ENCODE measurements around the gene PRUNE1.
A peak's percentile ranks its signal among the peaks of the same experiment; 100 is the strongest.

Gene PRUNE1

DNA sequence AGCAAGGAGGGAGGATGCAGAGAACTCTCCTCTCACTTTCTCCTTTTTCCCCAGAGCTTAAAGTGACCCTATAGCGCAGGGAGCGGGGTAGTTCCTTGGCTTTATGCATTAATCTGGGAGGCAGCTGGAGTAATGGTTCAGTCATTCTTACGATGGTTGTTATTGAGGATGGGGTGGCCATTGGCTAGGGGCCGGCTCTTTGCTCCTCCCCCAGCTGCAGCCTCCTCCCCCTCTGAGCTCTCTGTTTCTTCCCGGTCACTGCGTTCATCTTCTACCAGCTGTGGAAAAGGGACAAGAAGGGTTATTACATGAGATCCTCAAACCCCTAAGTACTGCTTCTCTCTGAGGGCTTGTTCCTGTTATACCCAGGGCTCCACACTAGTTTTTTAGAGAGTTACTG lies 42.2 kb upstream of the PRUNE1 start:
- no peaks in the 10 kb centered on the region for H3K27me3 ChIP-seq (ENCODE audit: insufficient read depth, insufficient read length)
- no peaks in the 10 kb centered on the region for H3K9me3 ChIP-seq (ENCODE audit: insufficient read depth, low read length)
- H3K9ac ChIP-seq (ENCODE audit: insufficient read length, low read depth), result no peak overlapping the region
- peaks cover 94% of the 10 kb centered on the region for H3K36me3 ChIP-seq (ENCODE audit: insufficient read depth, insufficient read length, low read length)
- H3K4me1 ChIP-seq (ENCODE audit: insufficient read depth, insufficient read length), result peaks cover 4% of the 10 kb centered on the region
- DNase-seq (ENCODE audit: low read depth, low spot score), result no peak
- no peak overlapping the region for H3K4me3 ChIP-seq (ENCODE audit: insufficient read length, low read depth)
- TF ChIP-seq ZNF274 (IDR thresholded peaks at IDR 0.05; ENCODE audit: low read depth, low read length) (no peak), YY1 (IDR thresholded peaks at IDR 0.05; ENCODE audit: insufficient read depth, insufficient read length) (no peak), SUZ12 (IDR thresholded peaks at IDR 0.05; ENCODE audit: extremely low read depth, insufficient read depth, insufficient read length) (no peak)

GRCh38 chr1:150967936-150968335 lies 40.3 kb upstream of the PRUNE1 start:
- Histone ChIP-seq H3K9me3 (ENCODE audit: insufficient read depth, low read length) (no peaks in the 10 kb centered on the region), H3K36me3 (ENCODE audit: insufficient read depth, insufficient read length, low read length) (peaks cover 79% of the 10 kb centered on the region)
- DNase-seq (ENCODE audit: low read depth, low spot score), result no peak

GRCh38 chr1:150968491-150968890 lies 39.8 kb upstream of the PRUNE1 start:
- Histone ChIP-seq H3K4me3 (ENCODE audit: insufficient read length, low read depth) (no peak overlapping the region), H3K4me1 (ENCODE audit: insufficient read depth, insufficient read length) (peaks cover 25% of the 10 kb centered on the region), H3K9ac (ENCODE audit: insufficient read length, low read depth) (no peak overlapping the region), H3K9me3 (ENCODE audit: insufficient read depth, low read length) (no peaks in the 10 kb centered on the region), H3K36me3 (ENCODE audit: insufficient read depth, insufficient read length, low read length) (peaks cover 73% of the 10 kb centered on the region), H3K27me3 (ENCODE audit: insufficient read depth, insufficient read length) (peaks cover 2% of the 10 kb centered on the region)
- DNase-seq (ENCODE audit: low read depth, low spot score), result no peak
- TF ChIP-seq SUZ12 (IDR thresholded peaks at IDR 0.05; ENCODE audit: extremely low read depth, insufficient read depth, insufficient read length), result no peak
- TF ChIP-seq YY1 (IDR thresholded peaks at IDR 0.05; ENCODE audit: insufficient read depth, insufficient read length), result no peak
- TF ChIP-seq ZNF274 (IDR thresholded peaks at IDR 0.05; ENCODE audit: low read depth, low read length), result no peak

More at GRCh38 chr1:150967936-150968335, 40.3 kb upstream of the PRUNE1 start:
- Histone ChIP-seq H3K27me3 (ENCODE audit: insufficient read depth, insufficient read length) (no peaks in the 10 kb centered on the region), H3K4me1 (ENCODE audit: insufficient read depth, insufficient read length) (peaks cover 19% of the 10 kb centered on the region), H3K4me3 (ENCODE audit: insufficient read length, low read depth) (no peak overlapping the region), H3K9ac (ENCODE audit: insufficient read length, low read depth) (no peak overlapping the region)
- no peak for TF ChIP-seq YY1 (IDR thresholded peaks at IDR 0.05; ENCODE audit: insufficient read depth, insufficient read length)
- no peak for TF ChIP-seq ZNF274 (IDR thresholded peaks at IDR 0.05; ENCODE audit: low read depth, low read length)
- no peak for TF ChIP-seq SUZ12 (IDR thresholded peaks at IDR 0.05; ENCODE audit: extremely low read depth, insufficient read depth, insufficient read length)

GRCh38 chr1:150969626-150970025 lies 38.6 kb upstream of the PRUNE1 start:
- Histone ChIP-seq H3K4me3 (ENCODE audit: insufficient read length, low read depth) (no peak overlapping the region), H3K9ac (ENCODE audit: insufficient read length, low read depth) (no peak overlapping the region), H3K9me3 (ENCODE audit: insufficient read depth, low read length) (no peaks in the 10 kb centered on the region), H3K36me3 (ENCODE audit: insufficient read depth, insufficient read length, low read length) (peaks cover 62% of the 10 kb centered on the region), H3K27me3 (ENCODE audit: insufficient read depth, insufficient read length) (peaks cover 3% of the 10 kb centered on the region), H3K4me1 (ENCODE audit: insufficient read depth, insufficient read length) (peaks cover 26% of the 10 kb centered on the region)
- DNase-seq (ENCODE audit: low read depth, low spot score), result no peak
- TF ChIP-seq ZNF274 (IDR thresholded peaks at IDR 0.05; ENCODE audit: low read depth, low read length) (no peak), SUZ12 (IDR thresholded peaks at IDR 0.05; ENCODE audit: extremely low read depth, insufficient read depth, insufficient read length) (no peak), YY1 (IDR thresholded peaks at IDR 0.05; ENCODE audit: insufficient read depth, insufficient read length) (no peak)

DNA sequence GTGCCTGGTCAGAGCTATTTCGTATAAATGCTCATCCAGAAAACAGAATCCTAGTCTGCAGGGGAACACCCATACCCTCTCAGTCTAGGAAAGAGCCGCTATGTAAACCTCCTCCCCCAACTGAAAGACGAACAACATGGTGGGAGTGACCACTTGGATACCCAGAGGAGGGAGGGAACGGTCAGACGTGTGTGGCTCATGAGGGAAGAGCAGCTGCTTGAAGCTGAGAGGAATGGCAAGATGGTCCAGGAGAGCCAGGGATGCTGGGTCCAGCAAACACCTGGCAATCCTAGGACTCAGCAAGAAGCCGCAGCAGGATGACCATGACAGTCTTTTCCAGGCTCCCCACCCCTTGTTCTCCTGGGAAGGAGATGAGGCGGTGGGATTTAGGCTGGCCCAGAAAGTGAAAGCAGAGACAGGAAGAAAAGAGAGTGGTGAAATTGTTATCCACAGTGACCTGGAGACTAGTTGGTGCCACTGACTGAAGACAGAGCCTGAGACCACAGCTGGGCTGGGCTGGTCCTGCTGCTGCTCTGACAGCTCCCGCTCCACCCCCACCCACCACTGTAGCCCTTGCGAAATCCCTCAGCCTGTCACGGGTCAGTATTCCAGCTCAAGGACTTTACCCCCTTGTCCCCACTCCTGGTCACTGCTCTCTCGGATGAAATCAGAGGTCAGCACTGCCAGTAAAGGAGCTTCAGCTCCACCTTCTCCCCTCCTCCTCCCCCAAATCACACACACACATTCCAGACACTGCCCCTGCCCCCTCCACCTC lies 37.3 kb upstream of the PRUNE1 start:
- Histone ChIP-seq H3K9ac (ENCODE audit: insufficient read length, low read depth) (no peak overlapping the region), H3K27me3 (ENCODE audit: insufficient read depth, insufficient read length) (peaks cover 3% of the 10 kb centered on the region), H3K36me3 (ENCODE audit: insufficient read depth, insufficient read length, low read length) (peaks cover 48% of the 10 kb centered on the region), H3K9me3 (ENCODE audit: insufficient read depth, low read length) (no peaks in the 10 kb centered on the region), H3K4me1 (ENCODE audit: insufficient read depth, insufficient read length) (peaks cover 26% of the 10 kb centered on the region), H3K4me3 (ENCODE audit: insufficient read length, low read depth) (no peak overlapping the region)
- TF ChIP-seq ZNF274 (IDR thresholded peaks at IDR 0.05; ENCODE audit: low read depth, low read length) (no peak), SUZ12 (IDR thresholded peaks at IDR 0.05; ENCODE audit: extremely low read depth, insufficient read depth, insufficient read length) (no peak), YY1 (IDR thresholded peaks at IDR 0.05; ENCODE audit: insufficient read depth, insufficient read length) (no peak)
- no peak for DNase-seq (ENCODE audit: low read depth, low spot score)

GRCh38 chr1:150971583-150972416 lies 36.4 kb upstream of the PRUNE1 start:
- no peak for DNase-seq (ENCODE audit: low read depth, low spot score)
- H3K4me3 ChIP-seq (ENCODE audit: insufficient read length, low read depth), result peak overlapping the region; percentile 5
- H3K4me1 ChIP-seq (ENCODE audit: insufficient read depth, insufficient read length), result peaks cover 30% of the 10 kb centered on the region
- no peak for TF ChIP-seq YY1 (IDR thresholded peaks at IDR 0.05; ENCODE audit: insufficient read depth, insufficient read length)
- no peak for TF ChIP-seq ZNF274 (IDR thresholded peaks at IDR 0.05; ENCODE audit: low read depth, low read length)
- no peak for TF ChIP-seq SUZ12 (IDR thresholded peaks at IDR 0.05; ENCODE audit: extremely low read depth, insufficient read depth, insufficient read length)
- peaks cover 40% of the 10 kb centered on the region for H3K36me3 ChIP-seq (ENCODE audit: insufficient read depth, insufficient read length, low read length)
- peak overlapping the region; percentile 51 for H3K9ac ChIP-seq (ENCODE audit: insufficient read length, low read depth)
- no peaks in the 10 kb centered on the region for H3K9me3 ChIP-seq (ENCODE audit: insufficient read depth, low read length)
- H3K27me3 ChIP-seq (ENCODE audit: insufficient read depth, insufficient read length), result peaks cover 3% of the 10 kb centered on the region

GRCh38 chr1:150972417-150972940 lies 35.8 kb upstream of the PRUNE1 start:
- no peak for TF ChIP-seq SUZ12 (IDR thresholded peaks at IDR 0.05; ENCODE audit: extremely low read depth, insufficient read depth, insufficient read length)
- no peak for TF ChIP-seq YY1 (IDR thresholded peaks at IDR 0.05; ENCODE audit: insufficient read depth, insufficient read length)
- TF ChIP-seq ZNF274 (IDR thresholded peaks at IDR 0.05; ENCODE audit: low read depth, low read length), result no peak
- H3K27me3 ChIP-seq (ENCODE audit: insufficient read depth, insufficient read length), result peaks cover 3% of the 10 kb centered on the region
- H3K4me1 ChIP-seq (ENCODE audit: insufficient read depth, insufficient read length), result peaks cover 34% of the 10 kb centered on the region
- peaks cover 33% of the 10 kb centered on the region for H3K36me3 ChIP-seq (ENCODE audit: insufficient read depth, insufficient read length, low read length)
- no peak for DNase-seq (ENCODE audit: low read depth, low spot score)
- peak overlapping the region; percentile 38 for H3K9ac ChIP-seq (ENCODE audit: insufficient read length, low read depth)
- H3K4me3 ChIP-seq (ENCODE audit: insufficient read length, low read depth), result no peak overlapping the region
- H3K9me3 ChIP-seq (ENCODE audit: insufficient read depth, low read length), result no peaks in the 10 kb centered on the region
